Colonic mucosa (tissue), 4 donors: Measurements from ENCODE around the gene PPP1R13L. TPM values are rescaled to one million over a fixed set of nuclear protein-coding genes. Genes with fewer than 3 reads are reported as not detected.
A peak's percentile ranks its signal among the peaks of the same experiment; 100 is the strongest.

Experiments
- DNase-seq: peaks from one replicate; pipeline ENCODE4 v3.0.0-alpha.2; 2020
- H3K27ac ChIP-seq: fragments of 200-600 bp; one replicate; pipeline ENCODE4 v1.8.0; 2021
- H3K27me3 ChIP-seq: fragments of 200-600 bp; one replicate; pipeline ENCODE4 v1.8.0; 2021
- H3K36me3 ChIP-seq: fragments of 200-600 bp; one replicate; pipeline ENCODE4 v1.8.0; 2021
- H3K4me1 ChIP-seq: fragments of 200-600 bp; one replicate; pipeline ENCODE4 v1.8.0; 2021; ENCODE audit warnings: mild to moderate bottlenecking
- H3K4me3 ChIP-seq: fragments of 200-600 bp; one replicate; pipeline ENCODE4 v1.8.0; 2021
- H3K9ac ChIP-seq, 2 donors: one replicate each; pipeline ENCODE4 v1.7.0; 2013; ENCODE audit warnings: control low read depth in 2 of 2, low read depth in 2 of 2, low read length in 2 of 2
- H3K9me3 ChIP-seq: fragments of 200-600 bp; one replicate; pipeline ENCODE4 v1.8.0; 2021
- intact Hi-C: fragments of 100-400 bp; cut with DNase I; formaldehyde crosslinking; loops from one replicate; pipeline ENCODE4 v1.14.1; 2022
- total RNA-seq, 2 donors: library from RNA; stranded (reverse); fragmentation: NEBNext Ultra II Directional in 1 of 2; extraction: Animal tissue kit (Norgen Biotek cat#: 25700) in 1 of 2; gene quantifications; one replicate each; pipeline ENCODE4 v1.2.1, GENCODE V29; 2021
- TF ChIP-seq, protein P1 (sequence below): fragments of 200-600 bp; IDR thresholded peaks from one replicate; pipeline ENCODE4 v1.8.0; 2022; ENCODE audit warnings: antibody characterized with exemption, mild to moderate bottlenecking
- donor health status: healthy.
- donor health status: DM: no; HTN: no; CAD: no.
- donor health status: DM: no; HTN: no; CAD: no.

The PPP1R13L gene, protein sequence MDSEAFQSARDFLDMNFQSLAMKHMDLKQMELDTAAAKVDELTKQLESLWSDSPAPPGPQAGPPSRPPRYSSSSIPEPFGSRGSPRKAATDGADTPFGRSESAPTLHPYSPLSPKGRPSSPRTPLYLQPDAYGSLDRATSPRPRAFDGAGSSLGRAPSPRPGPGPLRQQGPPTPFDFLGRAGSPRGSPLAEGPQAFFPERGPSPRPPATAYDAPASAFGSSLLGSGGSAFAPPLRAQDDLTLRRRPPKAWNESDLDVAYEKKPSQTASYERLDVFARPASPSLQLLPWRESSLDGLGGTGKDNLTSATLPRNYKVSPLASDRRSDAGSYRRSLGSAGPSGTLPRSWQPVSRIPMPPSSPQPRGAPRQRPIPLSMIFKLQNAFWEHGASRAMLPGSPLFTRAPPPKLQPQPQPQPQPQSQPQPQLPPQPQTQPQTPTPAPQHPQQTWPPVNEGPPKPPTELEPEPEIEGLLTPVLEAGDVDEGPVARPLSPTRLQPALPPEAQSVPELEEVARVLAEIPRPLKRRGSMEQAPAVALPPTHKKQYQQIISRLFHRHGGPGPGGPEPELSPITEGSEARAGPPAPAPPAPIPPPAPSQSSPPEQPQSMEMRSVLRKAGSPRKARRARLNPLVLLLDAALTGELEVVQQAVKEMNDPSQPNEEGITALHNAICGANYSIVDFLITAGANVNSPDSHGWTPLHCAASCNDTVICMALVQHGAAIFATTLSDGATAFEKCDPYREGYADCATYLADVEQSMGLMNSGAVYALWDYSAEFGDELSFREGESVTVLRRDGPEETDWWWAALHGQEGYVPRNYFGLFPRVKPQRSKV
- total RNA-seq = 10 to 100 TPM; 25.9 to 46.2 TPM

GRCh38 chr19:45404557-45405434 lies at the start of gene PPP1R13L:
PPP1R13L (minus strand) TSS chr19:45405069; CDS start chr19:45398318, 6,751 bp downstream.
- TF ChIP-seq, protein P1, sequence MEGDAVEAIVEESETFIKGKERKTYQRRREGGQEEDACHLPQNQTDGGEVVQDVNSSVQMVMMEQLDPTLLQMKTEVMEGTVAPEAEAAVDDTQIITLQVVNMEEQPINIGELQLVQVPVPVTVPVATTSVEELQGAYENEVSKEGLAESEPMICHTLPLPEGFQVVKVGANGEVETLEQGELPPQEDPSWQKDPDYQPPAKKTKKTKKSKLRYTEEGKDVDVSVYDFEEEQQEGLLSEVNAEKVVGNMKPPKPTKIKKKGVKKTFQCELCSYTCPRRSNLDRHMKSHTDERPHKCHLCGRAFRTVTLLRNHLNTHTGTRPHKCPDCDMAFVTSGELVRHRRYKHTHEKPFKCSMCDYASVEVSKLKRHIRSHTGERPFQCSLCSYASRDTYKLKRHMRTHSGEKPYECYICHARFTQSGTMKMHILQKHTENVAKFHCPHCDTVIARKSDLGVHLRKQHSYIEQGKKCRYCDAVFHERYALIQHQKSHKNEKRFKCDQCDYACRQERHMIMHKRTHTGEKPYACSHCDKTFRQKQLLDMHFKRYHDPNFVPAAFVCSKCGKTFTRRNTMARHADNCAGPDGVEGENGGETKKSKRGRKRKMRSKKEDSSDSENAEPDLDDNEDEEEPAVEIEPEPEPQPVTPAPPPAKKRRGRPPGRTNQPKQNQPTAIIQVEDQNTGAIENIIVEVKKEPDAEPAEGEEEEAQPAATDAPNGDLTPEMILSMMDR = no peak
- Histone ChIP-seq H3K27ac (peak within 1 kb of the TSS; percentile 89), H3K4me1 (peaks cover 20% of the 10 kb centered on the region), H3K36me3 (no peaks in the 10 kb centered on the region), H3K9me3 (no peaks in the 10 kb centered on the region), H3K4me3 (peak within 1 kb of the TSS; percentile 81), H3K27me3 (no peaks in the 10 kb centered on the region), H3K9ac (peak within 1 kb of the TSS; percentile 81 to 88)
- intact Hi-C loops = no loop called here
- peak; percentile 92 for DNase-seq

DNA sequence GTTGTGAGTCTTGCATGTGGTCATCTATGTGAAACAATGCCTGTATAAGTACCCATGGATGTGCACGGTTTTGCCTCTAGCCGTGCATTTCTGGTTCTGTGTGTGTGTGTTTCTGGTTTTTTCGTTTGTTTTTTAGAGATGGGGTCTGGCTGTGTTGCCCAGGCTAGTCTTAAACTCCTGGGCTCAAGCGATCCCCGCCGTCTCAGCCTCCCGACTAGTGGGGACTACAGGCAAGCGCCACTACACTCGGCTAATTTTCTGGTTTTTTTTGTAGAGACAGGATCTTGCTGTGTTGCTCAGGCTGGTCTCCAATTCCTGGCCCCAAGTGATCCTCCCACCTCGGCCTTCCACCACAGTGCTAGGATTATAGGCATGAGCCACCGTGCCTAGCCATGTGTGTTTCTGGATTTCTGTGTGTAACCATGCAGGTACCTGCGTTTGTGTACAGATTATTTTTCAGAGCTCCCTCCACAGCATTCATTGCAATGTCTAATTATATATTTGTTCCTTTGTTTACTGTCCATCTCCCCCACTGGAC lies 47.0 kb upstream of the PPP1R13L start:
- Histone ChIP-seq H3K9me3 (no peaks in the 10 kb centered on the region), H3K27ac (no peak overlapping the region), H3K36me3 (no peaks in the 10 kb centered on the region), H3K4me3 (no peak overlapping the region), H3K27me3 (no peaks in the 10 kb centered on the region), H3K9ac (no peak overlapping the region), H3K4me1 (peaks cover 23% of the 10 kb centered on the region)
- TF ChIP-seq, protein P1 = no peak
- DNase-seq = no peak
- intact Hi-C loops = no loop called here

DNA sequence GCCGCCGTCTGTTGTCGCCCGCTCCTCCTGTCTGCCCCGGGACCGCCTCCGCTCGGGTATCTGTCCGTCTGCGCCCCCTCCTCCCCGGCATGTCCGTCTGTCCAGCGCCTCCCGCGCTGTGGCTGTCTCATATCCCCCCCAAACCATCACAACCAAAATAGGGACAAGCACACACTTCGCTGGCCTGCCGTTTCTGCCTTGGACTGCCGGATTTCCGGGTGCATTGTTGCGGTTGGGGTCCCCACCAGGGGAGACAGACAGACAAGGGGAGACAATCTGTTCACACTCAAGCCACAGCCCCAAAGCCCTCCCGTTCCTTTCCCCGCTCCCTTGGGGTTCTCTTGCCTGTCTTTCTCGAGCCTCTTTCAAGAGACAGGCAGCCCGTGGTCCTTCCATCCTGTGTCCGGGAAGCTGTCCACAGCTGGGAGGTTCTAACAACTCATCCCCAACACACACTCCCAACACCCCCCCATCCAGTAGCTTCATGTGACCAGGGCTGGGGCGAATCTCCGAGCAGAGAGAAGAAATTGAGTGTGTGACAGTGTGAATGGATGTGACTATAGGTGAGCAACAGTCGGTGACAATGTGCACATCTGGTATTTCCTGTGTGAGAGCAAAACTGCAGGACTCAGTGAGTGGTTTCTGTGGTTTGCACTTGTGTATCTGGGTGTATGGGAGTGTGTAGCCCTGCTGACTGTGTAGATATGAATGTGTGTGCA lies 46.4 kb upstream of the PPP1R13L start:
- H3K9ac ChIP-seq = peak overlapping the region; percentile 92 to 93
- H3K4me1 ChIP-seq = peaks cover 23% of the 10 kb centered on the region
- H3K36me3 ChIP-seq = no peaks in the 10 kb centered on the region
- no peaks in the 10 kb centered on the region for H3K27me3 ChIP-seq
- H3K4me3 ChIP-seq = peak overlapping the region; percentile 53
- H3K9me3 ChIP-seq = no peaks in the 10 kb centered on the region
- TF ChIP-seq, protein P1 = no peak
- peak overlapping the region; percentile 70 for H3K27ac ChIP-seq
- intact Hi-C loops = no loop called here
- DNase-seq = peak; percentile 50

- DNase-seq = peak; percentile 27
- TF ChIP-seq, protein P1 = no peak
- Histone ChIP-seq H3K9ac (peak overlapping the region; percentile 64 to 78), H3K36me3 (no peaks in the 10 kb centered on the region), H3K4me1 (peaks cover 16% of the 10 kb centered on the region), H3K9me3 (no peaks in the 10 kb centered on the region), H3K4me3 (peak overlapping the region; percentile 53), H3K27ac (peak overlapping the region; percentile 69), H3K27me3 (no peaks in the 10 kb centered on the region)
- intact Hi-C loops = no loop called here
Measured at GRCh38 chr19:45450012-45450333, 45.1 kb upstream of the PPP1R13L start.
